Brain microvascular endothelial cell (primary cell): ENCODE results near the gene GBA2.

Experiments
- DNase-seq: peaks from one replicate; pipeline ENCODE4 v3.0.0-alpha.2; 2020
- H3K27ac ChIP-seq: fragments of 250-450 bp; sonication (Bioruptor Pico); 2 replicates; pipeline ENCODE4 v1.5.1; 2020; ENCODE audit warnings: mild to moderate bottlenecking, moderate library complexity
- H3K27me3 ChIP-seq: fragments of 250-450 bp; sonication (Bioruptor Pico); replicated peaks from 2 replicates; pipeline ENCODE4 v1.5.1; 2020; ENCODE audit warnings: mild to moderate bottlenecking
- H3K36me3 ChIP-seq: fragments of 250-450 bp; sonication (Bioruptor Pico); replicated peaks from 2 replicates; pipeline ENCODE4 v1.5.1; 2020; ENCODE audit warnings: mild to moderate bottlenecking
- H3K4me3 ChIP-seq: 2 replicates; pipeline ENCODE4 v1.5.1; 2011; ENCODE audit warnings: low read depth, mild to moderate bottlenecking, control low read depth, low read length, moderate library complexity
- in situ Hi-C: cut with HindIII; loops from 2 replicates; pipeline ENCODE4 v1.10.0; 2017; ENCODE audit warnings: low sequenced_read_pairs, low pct_ligation_motif_present
- TF ChIP-seq, protein P1 (sequence below): IDR thresholded peaks from 2 replicates; pipeline ENCODE4 v1.5.1; 2011; ENCODE audit warnings: low read depth, mild to moderate bottlenecking, moderate library complexity, low read length, control low read depth, inconsistent platforms; ENCODE audit errors: missing control alignments

The GBA2 gene

DNA sequence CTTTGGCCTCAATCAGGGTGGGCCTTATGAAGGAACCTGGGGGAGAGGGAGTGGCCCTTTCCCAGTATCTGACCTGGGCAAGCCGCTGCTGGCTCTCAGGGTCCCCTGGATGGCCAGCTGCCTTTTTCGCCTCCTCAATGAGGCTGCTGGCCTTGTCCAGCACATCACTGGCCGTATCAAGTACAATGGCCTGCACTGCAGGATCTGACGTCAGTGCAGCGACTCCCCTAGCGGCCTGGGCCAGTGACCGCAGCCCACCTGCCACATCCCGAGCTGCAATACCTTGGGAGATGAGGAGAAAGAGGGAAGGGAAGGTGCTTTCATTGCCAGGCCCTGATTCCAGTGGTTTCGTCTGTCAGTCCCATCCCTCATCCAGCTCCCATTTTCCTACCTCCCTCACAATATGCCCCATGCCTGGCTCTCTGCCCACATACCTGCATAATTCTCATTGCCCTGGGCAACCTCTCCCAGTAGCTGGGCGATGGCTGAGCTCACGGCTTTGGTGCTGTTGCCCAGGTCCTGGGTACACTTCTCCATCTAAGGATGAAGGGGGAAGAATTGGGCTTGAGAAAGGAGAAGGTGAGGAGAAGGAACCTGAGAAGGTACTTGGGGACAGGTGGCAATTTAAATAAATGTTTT lies 36.1 kb downstream of the GBA2 start:
- Histone ChIP-seq H3K27ac (no peak overlapping the region), H3K27me3 (no peaks in the 10 kb centered on the region), H3K36me3 (peaks cover 94% of the 10 kb centered on the region), H3K4me3 (no peak overlapping the region)
- in situ Hi-C loops = no loop called here
- TF ChIP-seq, protein P1, sequence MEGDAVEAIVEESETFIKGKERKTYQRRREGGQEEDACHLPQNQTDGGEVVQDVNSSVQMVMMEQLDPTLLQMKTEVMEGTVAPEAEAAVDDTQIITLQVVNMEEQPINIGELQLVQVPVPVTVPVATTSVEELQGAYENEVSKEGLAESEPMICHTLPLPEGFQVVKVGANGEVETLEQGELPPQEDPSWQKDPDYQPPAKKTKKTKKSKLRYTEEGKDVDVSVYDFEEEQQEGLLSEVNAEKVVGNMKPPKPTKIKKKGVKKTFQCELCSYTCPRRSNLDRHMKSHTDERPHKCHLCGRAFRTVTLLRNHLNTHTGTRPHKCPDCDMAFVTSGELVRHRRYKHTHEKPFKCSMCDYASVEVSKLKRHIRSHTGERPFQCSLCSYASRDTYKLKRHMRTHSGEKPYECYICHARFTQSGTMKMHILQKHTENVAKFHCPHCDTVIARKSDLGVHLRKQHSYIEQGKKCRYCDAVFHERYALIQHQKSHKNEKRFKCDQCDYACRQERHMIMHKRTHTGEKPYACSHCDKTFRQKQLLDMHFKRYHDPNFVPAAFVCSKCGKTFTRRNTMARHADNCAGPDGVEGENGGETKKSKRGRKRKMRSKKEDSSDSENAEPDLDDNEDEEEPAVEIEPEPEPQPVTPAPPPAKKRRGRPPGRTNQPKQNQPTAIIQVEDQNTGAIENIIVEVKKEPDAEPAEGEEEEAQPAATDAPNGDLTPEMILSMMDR = no peak
- no peak for DNase-seq

DNA sequence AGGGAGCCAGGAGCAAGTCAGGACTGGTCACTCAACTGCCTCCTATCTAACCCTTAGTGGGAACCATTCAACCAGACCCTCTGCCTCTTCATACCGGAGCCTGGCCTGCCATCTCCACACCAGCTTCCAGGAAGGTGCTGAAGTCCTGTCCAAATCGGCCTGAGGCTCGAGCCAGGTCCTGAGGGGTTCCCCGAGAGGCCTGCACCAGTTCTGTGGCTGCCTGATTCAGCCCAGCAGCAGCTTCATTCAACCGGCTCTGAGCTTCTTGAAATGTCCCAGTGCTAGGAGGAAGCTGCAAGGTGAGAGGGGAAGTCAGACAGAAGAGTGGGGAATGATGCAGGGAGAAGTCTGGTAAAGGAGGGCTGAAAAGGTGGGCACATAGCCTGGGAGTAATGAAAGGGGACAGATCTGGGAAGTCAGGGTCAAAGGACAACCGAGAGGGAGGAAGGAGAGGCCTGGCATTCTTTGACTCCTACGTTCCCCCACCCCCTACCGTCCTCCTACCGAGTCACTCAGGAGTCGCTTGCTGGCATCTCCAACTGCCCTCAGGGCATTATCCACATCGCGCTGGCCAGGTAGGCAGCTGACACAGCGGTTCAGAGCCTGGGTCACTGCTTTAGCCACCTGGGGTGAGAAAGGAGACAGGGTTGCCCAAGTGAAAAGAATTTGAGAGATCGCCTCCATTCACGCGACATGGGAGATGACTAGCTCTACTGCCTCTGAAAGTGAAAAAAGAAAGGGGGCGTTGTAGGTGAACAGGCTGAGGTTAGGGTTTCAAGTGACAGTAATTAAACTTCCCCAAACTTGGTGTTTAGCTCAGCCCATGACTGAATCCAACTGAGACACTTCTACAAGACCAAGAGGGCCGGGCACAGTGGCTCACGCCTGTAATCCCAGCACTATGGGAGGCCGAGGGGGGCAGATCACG lies 37.3 kb downstream of the GBA2 start:
- TF ChIP-seq, protein P1 = no peak
- no peak for DNase-seq
- in situ Hi-C loops = no loop called here
- peaks cover 94% of the 10 kb centered on the region for H3K36me3 ChIP-seq
- no peaks in the 10 kb centered on the region for H3K27me3 ChIP-seq
- H3K4me3 ChIP-seq = no peak overlapping the region
- no peak overlapping the region for H3K27ac ChIP-seq

DNA sequence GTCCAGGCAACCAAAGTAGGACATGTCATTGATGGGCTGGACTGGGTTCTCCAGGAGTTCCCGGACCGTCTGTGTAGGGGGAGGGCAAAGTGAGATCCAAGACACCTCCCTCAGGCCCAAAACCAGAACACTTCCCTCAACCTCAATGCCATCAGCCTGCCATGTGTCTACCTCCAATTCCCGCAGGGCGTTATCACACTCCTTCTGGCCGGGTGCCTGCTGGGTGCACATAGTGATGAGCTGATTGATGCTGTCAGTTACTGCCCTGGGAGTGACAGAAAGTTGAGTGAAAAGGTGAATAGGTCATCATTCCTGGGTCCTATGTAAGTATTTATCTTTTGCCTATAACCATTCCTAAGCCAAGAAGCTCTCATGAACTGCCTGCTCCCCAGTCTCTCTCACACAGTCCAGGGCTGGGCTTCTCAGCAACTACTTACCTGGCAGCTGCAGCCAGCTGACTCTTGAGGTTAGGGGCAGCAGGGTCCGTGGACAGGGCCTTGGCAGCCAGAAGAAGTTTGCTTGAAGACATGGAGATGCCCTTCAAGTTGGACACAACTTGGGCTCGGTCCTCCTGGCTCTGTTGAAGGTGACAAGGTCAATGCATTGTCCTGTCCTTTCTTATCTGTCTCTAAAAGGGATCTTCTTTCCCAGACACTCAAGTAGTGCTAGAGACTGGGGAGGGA lies 38.1 kb downstream of the GBA2 start:
- Histone ChIP-seq H3K4me3 (no peak overlapping the region), H3K27me3 (no peaks in the 10 kb centered on the region), H3K27ac (no peak overlapping the region), H3K36me3 (peaks cover 94% of the 10 kb centered on the region)
- TF ChIP-seq, protein P1 = no peak
- DNase-seq = no peak
- in situ Hi-C loops = no loop called here

DNA sequence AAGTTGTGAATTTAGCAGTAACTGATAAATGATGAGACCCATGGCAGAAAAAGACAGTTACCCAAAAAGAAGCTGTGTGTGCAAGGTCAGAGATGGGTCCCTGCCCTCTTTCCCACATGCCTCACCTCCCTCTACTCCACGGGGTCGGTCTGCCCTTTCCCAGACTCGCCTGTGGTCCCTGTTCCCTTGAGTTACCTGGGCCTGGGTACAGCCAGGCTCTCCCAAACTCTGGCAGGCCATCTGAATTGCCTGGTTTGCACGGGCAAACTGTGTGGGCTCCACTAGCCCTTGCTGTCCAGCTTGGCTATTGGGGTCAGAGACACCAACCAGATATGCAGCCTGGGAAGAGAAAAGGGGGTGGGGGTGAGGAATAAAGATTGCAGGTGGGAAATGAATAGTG lies 40.9 kb downstream of the GBA2 start:
- no peak for DNase-seq
- in situ Hi-C loops = no loop called here
- Histone ChIP-seq H3K36me3 (peaks cover 94% of the 10 kb centered on the region), H3K4me3 (no peak overlapping the region), H3K27me3 (no peaks in the 10 kb centered on the region), H3K27ac (no peak overlapping the region)
- TF ChIP-seq, protein P1 = no peak

DNA sequence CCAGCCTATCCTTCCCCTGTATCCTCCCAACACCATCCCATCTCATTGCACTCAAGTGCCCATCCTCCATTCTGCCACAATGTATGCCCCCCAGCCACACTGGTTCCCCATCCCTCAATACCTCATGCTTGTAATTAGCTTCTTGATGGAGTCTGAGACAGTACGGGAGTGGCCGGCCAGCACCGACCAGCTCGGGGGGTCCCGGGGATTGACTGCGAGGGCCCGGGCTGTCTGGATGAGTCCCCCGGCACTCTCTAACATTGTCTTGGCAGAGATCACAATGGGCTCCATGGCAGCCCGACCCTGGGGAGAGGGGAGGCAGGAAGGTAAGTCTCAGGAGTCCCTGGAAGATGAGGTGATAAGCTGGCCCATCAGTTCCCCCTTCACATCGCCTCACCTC lies 42.1 kb downstream of the GBA2 start:
- TF ChIP-seq, protein P1 = no peak
- no peak for DNase-seq
- H3K4me3 ChIP-seq = no peak overlapping the region
- no peak overlapping the region for H3K27ac ChIP-seq
- no peaks in the 10 kb centered on the region for H3K27me3 ChIP-seq
- in situ Hi-C loops = no loop called here
- H3K36me3 ChIP-seq = peaks cover 94% of the 10 kb centered on the region
